ENCODE measurements around the gene IL17RA.

Gene IL17RA

DNA sequence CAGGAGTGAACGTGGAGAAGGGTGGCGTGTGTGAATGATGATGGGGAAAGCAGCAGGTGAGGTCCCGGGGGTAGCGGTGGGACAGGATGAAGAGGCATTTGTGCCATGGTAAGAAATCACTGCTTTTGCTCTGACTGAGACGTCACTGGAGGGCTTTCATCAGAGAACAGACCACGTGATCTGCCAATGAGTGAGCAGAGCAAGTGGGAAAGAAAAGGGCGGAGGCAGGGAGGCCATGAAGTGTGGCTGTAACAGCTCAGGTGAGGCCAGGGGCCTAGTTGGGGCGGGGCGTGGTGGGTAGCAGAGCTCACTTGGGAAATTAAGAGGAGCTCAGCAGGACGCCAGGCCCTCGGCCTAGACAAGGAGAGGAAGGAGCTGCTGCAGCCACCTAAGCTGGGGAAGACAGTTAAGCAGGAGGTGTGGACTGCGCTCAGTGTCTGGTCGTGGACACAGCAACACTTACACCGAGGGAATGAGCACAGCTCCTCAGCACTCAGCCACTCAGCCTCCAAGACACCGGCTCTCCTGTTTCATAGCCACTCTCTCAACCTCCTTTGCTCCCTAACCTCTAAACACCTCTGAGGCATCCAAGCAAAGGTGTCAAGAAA, 50.5 kb downstream of the IL17RA start:
- TF ChIP-seq, protein P1, sequence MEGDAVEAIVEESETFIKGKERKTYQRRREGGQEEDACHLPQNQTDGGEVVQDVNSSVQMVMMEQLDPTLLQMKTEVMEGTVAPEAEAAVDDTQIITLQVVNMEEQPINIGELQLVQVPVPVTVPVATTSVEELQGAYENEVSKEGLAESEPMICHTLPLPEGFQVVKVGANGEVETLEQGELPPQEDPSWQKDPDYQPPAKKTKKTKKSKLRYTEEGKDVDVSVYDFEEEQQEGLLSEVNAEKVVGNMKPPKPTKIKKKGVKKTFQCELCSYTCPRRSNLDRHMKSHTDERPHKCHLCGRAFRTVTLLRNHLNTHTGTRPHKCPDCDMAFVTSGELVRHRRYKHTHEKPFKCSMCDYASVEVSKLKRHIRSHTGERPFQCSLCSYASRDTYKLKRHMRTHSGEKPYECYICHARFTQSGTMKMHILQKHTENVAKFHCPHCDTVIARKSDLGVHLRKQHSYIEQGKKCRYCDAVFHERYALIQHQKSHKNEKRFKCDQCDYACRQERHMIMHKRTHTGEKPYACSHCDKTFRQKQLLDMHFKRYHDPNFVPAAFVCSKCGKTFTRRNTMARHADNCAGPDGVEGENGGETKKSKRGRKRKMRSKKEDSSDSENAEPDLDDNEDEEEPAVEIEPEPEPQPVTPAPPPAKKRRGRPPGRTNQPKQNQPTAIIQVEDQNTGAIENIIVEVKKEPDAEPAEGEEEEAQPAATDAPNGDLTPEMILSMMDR (conservative IDR thresholded peaks at IDR 0.05; ENCODE audit: low read length), result no peak
- DNase-seq (ENCODE audit: low read depth), result no peak
- H3K4me3 ChIP-seq (ENCODE audit: low read length), result no peak overlapping the region

DNA sequence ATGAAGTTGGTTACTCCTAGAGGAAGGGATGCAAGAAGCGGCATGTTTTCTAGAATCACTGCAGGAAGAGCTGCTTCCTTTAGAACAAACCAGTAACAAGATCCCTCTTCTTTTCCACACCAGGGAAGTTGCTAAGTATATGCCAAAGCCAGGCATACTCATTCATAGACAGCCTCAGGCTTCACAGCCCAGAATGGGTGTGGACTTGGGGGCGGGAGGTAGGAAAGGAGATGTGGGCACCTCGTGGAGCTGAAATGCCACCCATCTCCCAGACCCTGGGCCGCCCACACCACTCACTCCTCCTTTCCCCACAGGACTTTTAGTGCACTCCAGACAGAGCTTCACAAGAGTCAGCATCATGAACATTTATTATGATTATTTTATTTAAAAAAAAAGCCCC, 52.4 kb downstream of the IL17RA start:
- TF ChIP-seq, protein P1 (conservative IDR thresholded peaks at IDR 0.05; ENCODE audit: low read length), result no peak
- H3K4me3 ChIP-seq (ENCODE audit: low read length), result no peak overlapping the region
- DNase-seq (ENCODE audit: low read depth), result no peak

DNA sequence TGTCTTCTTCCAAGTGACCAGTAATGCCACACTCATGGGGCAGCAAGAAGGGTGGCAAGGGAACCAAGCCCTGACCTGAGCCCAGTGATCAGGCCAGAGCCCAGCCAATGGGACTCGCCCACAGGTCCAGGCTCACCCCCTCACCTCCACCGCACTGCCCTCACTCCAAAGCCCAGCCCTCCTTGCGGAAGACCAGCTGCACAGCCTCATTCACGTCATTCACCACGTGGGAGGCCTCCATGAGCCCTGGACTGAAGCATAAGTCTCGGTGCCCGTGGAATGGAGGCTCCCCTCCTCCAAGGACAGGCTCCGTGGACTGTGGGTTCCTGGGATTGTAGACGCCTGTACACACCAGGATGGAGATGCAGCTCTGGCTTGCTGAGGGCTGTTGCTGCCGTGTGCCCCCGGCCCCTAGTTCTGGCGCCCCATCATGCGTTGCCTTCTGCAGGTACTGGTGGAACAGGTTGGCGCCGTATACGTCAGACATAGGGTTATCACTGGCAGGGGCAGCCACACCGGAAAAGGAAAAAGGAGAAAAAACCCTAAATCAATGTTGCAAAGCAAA, 53.1 kb downstream of the IL17RA start:
- no peak overlapping the region for H3K4me3 ChIP-seq (ENCODE audit: low read length)
- TF ChIP-seq, protein P1 (conservative IDR thresholded peaks at IDR 0.05; ENCODE audit: low read length), result no peak
- no peak for DNase-seq (ENCODE audit: low read depth)

DNA sequence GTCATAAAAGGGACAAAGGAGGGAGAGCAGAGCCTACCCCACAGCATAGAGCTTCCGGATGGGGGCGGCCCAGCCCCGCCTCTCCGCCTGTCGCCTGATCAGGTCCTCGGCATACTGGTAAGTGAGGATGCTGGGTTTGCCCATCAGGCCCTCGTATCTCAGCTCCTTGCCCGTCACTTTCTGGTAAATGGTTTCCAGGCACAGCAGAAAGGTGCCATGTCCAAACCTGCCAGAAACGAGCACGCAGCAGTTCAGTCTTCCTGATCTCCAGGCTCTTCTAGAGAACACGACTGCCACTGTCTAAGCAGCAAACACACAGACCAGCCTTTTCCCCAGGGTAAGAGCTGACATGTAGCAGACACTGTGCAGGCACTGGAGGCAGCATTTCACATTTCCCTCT, 53.7 kb downstream of the IL17RA start:
- no peak for DNase-seq (ENCODE audit: low read depth)
- no peak overlapping the region for H3K4me3 ChIP-seq (ENCODE audit: low read length)
- TF ChIP-seq, protein P1 (conservative IDR thresholded peaks at IDR 0.05; ENCODE audit: low read length), result no peak

DNA sequence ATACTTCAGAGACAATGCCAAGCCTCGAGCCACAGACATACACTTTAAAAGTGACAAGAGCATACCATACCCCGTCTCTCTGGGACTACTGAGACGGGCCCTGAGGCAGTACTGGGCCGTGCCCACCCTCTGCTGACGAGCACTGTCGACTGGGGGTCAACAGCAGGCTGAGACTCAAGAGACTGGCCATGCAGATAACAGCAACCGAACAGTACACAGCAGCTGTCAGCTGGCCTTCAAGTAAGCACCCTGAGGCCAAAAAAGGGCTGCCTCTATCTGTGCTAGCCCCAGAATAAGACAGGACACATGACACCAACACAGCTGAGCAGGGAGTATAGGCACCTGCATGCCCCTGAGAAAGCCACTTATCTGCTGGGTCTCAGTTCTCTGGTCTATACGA, 55.2 kb downstream of the IL17RA start:
- TF ChIP-seq, protein P1 (conservative IDR thresholded peaks at IDR 0.05; ENCODE audit: low read length), result no peak
- no peak overlapping the region for H3K4me3 ChIP-seq (ENCODE audit: low read length)
- DNase-seq (ENCODE audit: low read depth), result no peak

DNA sequence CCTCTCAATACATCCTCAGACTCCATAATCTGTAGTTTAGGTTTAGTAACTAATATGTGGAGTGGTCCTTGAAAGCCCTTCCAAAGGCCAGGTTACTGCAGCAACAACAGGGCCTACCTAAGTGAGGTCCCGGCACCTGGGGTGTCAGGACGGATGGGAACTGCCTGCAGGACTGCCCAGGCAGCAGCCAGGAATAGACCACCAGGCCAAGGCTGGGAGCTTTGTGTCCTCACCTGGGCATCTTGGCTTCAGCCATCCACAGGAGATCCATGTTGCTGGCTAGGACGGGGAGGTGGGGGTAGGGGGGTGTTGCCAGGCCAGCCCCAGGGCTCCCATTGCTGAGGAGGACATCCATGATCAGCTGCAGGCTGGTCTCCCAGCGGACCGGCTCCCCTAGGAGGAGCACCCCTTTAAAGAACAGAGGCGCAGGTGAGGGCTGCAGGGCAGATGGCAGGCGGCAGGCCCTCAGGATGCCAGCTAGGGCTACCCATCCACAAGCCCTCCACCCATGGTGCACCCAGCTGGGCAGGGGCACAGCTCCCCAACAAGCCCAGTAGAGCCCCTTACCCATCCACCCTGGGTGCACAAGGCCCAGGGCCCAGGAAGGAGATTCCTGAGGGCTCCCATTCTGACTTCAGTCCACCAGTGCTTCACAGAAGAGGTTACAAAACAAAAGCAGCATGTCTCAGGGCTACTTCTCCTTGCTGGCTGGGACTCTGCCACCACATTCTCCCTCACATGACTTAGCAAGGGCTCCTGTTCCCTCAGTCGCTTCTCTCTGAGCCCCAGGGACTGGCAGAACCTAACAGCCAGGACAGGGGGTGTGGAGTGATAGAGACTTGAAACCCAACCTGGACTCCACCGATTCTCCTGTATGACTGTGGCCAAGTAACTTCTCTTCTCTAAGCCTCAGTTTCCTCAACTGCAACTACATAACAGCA, 56.3 kb downstream of the IL17RA start:
- no peak overlapping the region for H3K4me3 ChIP-seq (ENCODE audit: low read length)
- TF ChIP-seq, protein P1 (conservative IDR thresholded peaks at IDR 0.05; ENCODE audit: low read length), result no peak
- DNase-seq (ENCODE audit: low read depth), result no peak

Data from AG10803 (cell line).